ENCODE measurements around the gene STRN.
"Not testable (repeated sequence)": the region's sequence is repeated elsewhere in the genome, so short reads cannot be mapped to it uniquely, and the experiment has no call there.

Gene STRN

GRCh38 chr2:36981911-36982310 lies 15.6 kb upstream of the STRN start:
- H3K4me3 ChIP-seq (ENCODE audit: low read depth, low read length, poor library complexity, severe bottlenecking): no peak overlapping the region
- no peaks in the 10 kb centered on the region; the same call in 1 of the 2 replicates for H3K36me3 ChIP-seq (ENCODE audit: insufficient read depth, low read length)

GRCh38 chr2:36979007-36979406 lies 12.7 kb upstream of the STRN start:
- H3F3A ChIP-seq (ENCODE audit: insufficient read depth, low read length); H3K4me3 ChIP-seq (ENCODE audit: low read depth, low read length, poor library complexity, severe bottlenecking); H3K9me2 ChIP-seq (ENCODE audit: low read depth, low read length); H3K36me3 ChIP-seq (ENCODE audit: insufficient read depth, low read length); H3K9me3 ChIP-seq (ENCODE audit: low read length); H3K4me2 ChIP-seq (ENCODE audit: low read length); H3K9ac ChIP-seq (ENCODE audit: low read length); H3K27ac ChIP-seq (ENCODE audit: low read depth, low read length, poor library complexity, severe bottlenecking); H4K20me1 ChIP-seq (ENCODE audit: insufficient read depth, low read length); H3K79me2 ChIP-seq (ENCODE audit: insufficient read depth, low read length); H3K4me1 ChIP-seq (ENCODE audit: insufficient read depth, low read length, severe bottlenecking); H2AFZ ChIP-seq (ENCODE audit: low read length); H3K27me3 ChIP-seq (ENCODE audit: insufficient read depth, low read length): not testable (repeated sequence)

More at GRCh38 chr2:36981911-36982310, 15.6 kb upstream of the STRN start:
- Histone ChIP-seq H3K9ac (ENCODE audit: low read length) (no peak overlapping the region), H3K9me3 (ENCODE audit: low read length) (no peaks in the 10 kb centered on the region), H3F3A (ENCODE audit: insufficient read depth, low read length) (no peaks in the 10 kb centered on the region; the same call in 1 of the 2 replicates), H3K27ac (ENCODE audit: low read depth, low read length, poor library complexity, severe bottlenecking) (no peak overlapping the region), H2AFZ (ENCODE audit: low read length) (no peak overlapping the region), H3K4me2 (ENCODE audit: low read length) (no peak overlapping the region), H3K9me2 (ENCODE audit: low read depth, low read length) (no peaks in the 10 kb centered on the region), H3K79me2 (ENCODE audit: insufficient read depth, low read length) (no peaks in the 10 kb centered on the region), H3K4me1 (ENCODE audit: insufficient read depth, low read length, severe bottlenecking) (no peaks in the 10 kb centered on the region), H4K20me1 (ENCODE audit: insufficient read depth, low read length) (no peaks in the 10 kb centered on the region), H3K27me3 (ENCODE audit: insufficient read depth, low read length) (no peaks in the 10 kb centered on the region)
- TF ChIP-seq CTCF (IDR thresholded peaks at IDR 0.05; ENCODE audit: low read length) (no peak), EZH2 (IDR thresholded peaks at IDR 0.05; ENCODE audit: borderline replicate concordance, low read length) (no peak)

GRCh38 chr2:36976065-36976464 lies 9.7 kb upstream of the STRN start:
- TF ChIP-seq EZH2 (IDR thresholded peaks at IDR 0.05; ENCODE audit: borderline replicate concordance, low read length) (no peak), CTCF (IDR thresholded peaks at IDR 0.05; ENCODE audit: low read length) (no peak)
- no peak overlapping the region for H3K27ac ChIP-seq (ENCODE audit: low read depth, low read length, poor library complexity, severe bottlenecking)
- no peaks in the 10 kb centered on the region for H3K4me1 ChIP-seq (ENCODE audit: insufficient read depth, low read length, severe bottlenecking)
- no peak overlapping the region for H3K4me2 ChIP-seq (ENCODE audit: low read length)
- no peaks in the 10 kb centered on the region for H3K9me3 ChIP-seq (ENCODE audit: low read length)
- no peaks in the 10 kb centered on the region for H3K79me2 ChIP-seq (ENCODE audit: insufficient read depth, low read length)
- H3K36me3 ChIP-seq (ENCODE audit: insufficient read depth, low read length): no peaks in the 10 kb centered on the region
- no peaks in the 10 kb centered on the region for H3K9me2 ChIP-seq (ENCODE audit: low read depth, low read length)
- no peak overlapping the region for H3K4me3 ChIP-seq (ENCODE audit: low read depth, low read length, poor library complexity, severe bottlenecking)
- H3K9ac ChIP-seq (ENCODE audit: low read length): no peak overlapping the region
- no peaks in the 10 kb centered on the region for H4K20me1 ChIP-seq (ENCODE audit: insufficient read depth, low read length)
- H3K27me3 ChIP-seq (ENCODE audit: insufficient read depth, low read length): no peaks in the 10 kb centered on the region
- H3F3A ChIP-seq (ENCODE audit: insufficient read depth, low read length): no peaks in the 10 kb centered on the region; the same call in 1 of the 2 replicates
- no peak overlapping the region for H2AFZ ChIP-seq (ENCODE audit: low read length)

GRCh38 chr2:36975306-36975705 lies 9.0 kb upstream of the STRN start:
- Histone ChIP-seq H3K79me2 (ENCODE audit: insufficient read depth, low read length) (no peaks in the 10 kb centered on the region), H3K4me2 (ENCODE audit: low read length) (no peak overlapping the region), H3K4me1 (ENCODE audit: insufficient read depth, low read length, severe bottlenecking) (no peaks in the 10 kb centered on the region), H3K36me3 (ENCODE audit: insufficient read depth, low read length) (no peaks in the 10 kb centered on the region), H4K20me1 (ENCODE audit: insufficient read depth, low read length) (no peaks in the 10 kb centered on the region), H3K27ac (ENCODE audit: low read depth, low read length, poor library complexity, severe bottlenecking) (no peak overlapping the region), H3K9me2 (ENCODE audit: low read depth, low read length) (no peaks in the 10 kb centered on the region), H2AFZ (ENCODE audit: low read length) (no peak overlapping the region), H3K9ac (ENCODE audit: low read length) (no peak overlapping the region), H3K4me3 (ENCODE audit: low read depth, low read length, poor library complexity, severe bottlenecking) (no peak overlapping the region), H3K27me3 (ENCODE audit: insufficient read depth, low read length) (no peaks in the 10 kb centered on the region), H3K9me3 (ENCODE audit: low read length) (no peaks in the 10 kb centered on the region), H3F3A (ENCODE audit: insufficient read depth, low read length) (no peaks in the 10 kb centered on the region; the same call in 1 of the 2 replicates)
- TF ChIP-seq EZH2 (IDR thresholded peaks at IDR 0.05; ENCODE audit: borderline replicate concordance, low read length): no peak
